GM20431 (cell line): ENCODE data around the gene NLE1.
"Not testable (repeated sequence)": the region's sequence is repeated elsewhere in the genome, so short reads cannot be mapped to it uniquely, and the experiment has no call there.

ENCODE experiments used
- in situ Hi-C: fragments of 300-500 bp; cut with MseI, MboI; formaldehyde crosslinking; loops from one replicate; pipeline ENCODE4 v1.15.0; 2020; ENCODE audit warnings: low sequenced_read_pairs; ENCODE audit not compliant: unreplicated experiment

Gene NLE1

GRCh38 chr17:35094902-35095301 is 47.2 kb downstream of the NLE1 start:
- in situ Hi-C loops = no loop called here

GRCh38 chr17:35090707-35091106 is 51.4 kb downstream of the NLE1 start:
- in situ Hi-C loops = not testable (repeated sequence)

- in situ Hi-C loops = no loop called here
These were observed 52.4 kb downstream of the NLE1 start for GRCh38 chr17:35089586-35090296.

- in situ Hi-C loops = no loop called here
These were observed 53.1 kb downstream of the NLE1 start for GRCh38 chr17:35088881-35089585.

- in situ Hi-C loops = no loop called here
These were observed 53.7 kb downstream of the NLE1 start for GRCh38 chr17:35088356-35088880.

GRCh38 chr17:35087731-35088355 is 54.3 kb downstream of the NLE1 start:
- in situ Hi-C loops = no loop called here

- in situ Hi-C loops = no loop called here
These were observed 55.1 kb downstream of the NLE1 start for GRCh38 chr17:35086931-35087573.

- in situ Hi-C loops = no loop called here
These were observed 55.9 kb downstream of the NLE1 start for GRCh38 chr17:35086164-35086563.

- in situ Hi-C loops = no loop called here
These were observed 57.1 kb downstream of the NLE1 start for GRCh38 chr17:35084987-35085386.

- in situ Hi-C loops = no loop called here
These were observed 59.0 kb downstream of the NLE1 start for GRCh38 chr17:35083071-35083470.

- in situ Hi-C loops = no loop called here
These were observed 59.9 kb downstream of the NLE1 start for GRCh38 chr17:35082073-35082657.

- in situ Hi-C loops = no loop called here
These were observed 60.5 kb downstream of the NLE1 start for GRCh38 chr17:35081638-35082037.

- in situ Hi-C loops = no loop called here
These were observed 61.6 kb downstream of the NLE1 start for GRCh38 chr17:35080536-35080935.

- in situ Hi-C loops = no loop called here
These were observed 62.3 kb downstream of the NLE1 start for GRCh38 chr17:35079547-35080423.
